GM12801 (cell line): ENCODE measurements around the gene SWI5.

ENCODE experiments used
- CTCF ChIP-seq: IDR thresholded peaks from one replicate; pipeline ENCODE4 v1.5.1; 2011; ENCODE audit warnings: control low read depth; ENCODE audit not compliant: insufficient read length; ENCODE audit errors: extremely low read depth

The SWI5 gene

GRCh38 chr9:128254362-128254761 is 21.7 kb upstream of the SWI5 start:
- TF ChIP-seq CTCF: no peak

GRCh38 chr9:128254855-128255759 is 21.0 kb upstream of the SWI5 start:
- TF ChIP-seq CTCF: no peak

- TF ChIP-seq CTCF: no peak
These were observed 18.8 kb upstream of the SWI5 start for GRCh38 chr9:128257086-128257825.

GRCh38 chr9:128257907-128258306 is 18.2 kb upstream of the SWI5 start:
- no peak for TF ChIP-seq CTCF

- no peak for TF ChIP-seq CTCF
These were observed 17.8 kb upstream of the SWI5 start for GRCh38 chr9:128258326-128258725.

GRCh38 chr9:128259156-128259555 is 16.9 kb upstream of the SWI5 start:
- TF ChIP-seq CTCF: no peak

GRCh38 chr9:128260340-128260739 is 15.7 kb upstream of the SWI5 start:
- no peak for TF ChIP-seq CTCF
